SKM-1 (cell line): ENCODE measurements around the gene PWWP2B.
"Not testable (repeated sequence)": the region's sequence is repeated elsewhere in the genome, so short reads cannot be mapped to it uniquely, and the experiment has no call there.

ENCODE experiments used
- DNase-seq: peaks from one replicate; lab custom pipeline; 2025; ENCODE audit not compliant: unreplicated experiment; lab: John Stamatoyannopoulos, UW

PWWP2B gene

DNA sequence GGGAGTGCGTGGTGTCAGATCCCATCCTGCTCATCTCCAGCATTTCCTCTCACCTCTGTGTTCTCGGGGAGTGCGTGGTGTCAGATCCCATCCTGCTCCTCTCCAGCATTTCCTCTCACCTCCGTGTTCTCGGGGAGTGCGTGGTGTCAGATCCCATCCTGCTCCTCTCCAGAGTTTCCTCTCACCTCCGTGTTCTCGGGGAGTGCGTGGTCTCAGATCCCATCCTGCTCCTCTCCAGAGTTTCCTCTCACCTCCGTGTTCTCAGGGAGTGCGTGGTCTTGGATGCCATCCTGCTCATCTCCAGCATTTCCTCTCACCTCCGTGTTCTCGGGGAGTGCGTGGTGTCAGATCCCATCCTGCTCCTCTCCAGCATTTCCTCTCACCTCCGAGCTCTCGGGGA, 18.0 kb upstream of the PWWP2B start:
- not testable (repeated sequence) for DNase-seq

DNA sequence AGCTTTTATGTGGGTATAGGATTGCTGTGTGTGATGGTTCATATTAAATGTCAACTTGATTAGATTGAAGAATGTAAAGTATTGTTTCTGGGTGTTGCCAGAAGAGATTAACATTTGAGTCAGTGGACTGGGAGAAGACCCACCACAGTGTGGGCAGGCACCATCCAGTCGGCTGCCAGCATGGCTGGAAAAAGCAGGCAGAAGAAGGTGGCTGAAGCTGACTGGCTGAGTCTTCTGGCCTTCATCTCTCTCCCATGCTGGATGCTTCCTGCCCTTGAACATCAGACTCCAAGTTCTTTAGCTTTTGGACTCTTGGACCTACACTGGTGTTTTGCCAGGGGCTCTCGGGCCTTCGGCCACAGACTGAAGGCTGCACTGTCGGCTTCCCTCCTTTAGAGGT, 16.0 kb upstream of the PWWP2B start:
- not testable (repeated sequence) for DNase-seq

DNA sequence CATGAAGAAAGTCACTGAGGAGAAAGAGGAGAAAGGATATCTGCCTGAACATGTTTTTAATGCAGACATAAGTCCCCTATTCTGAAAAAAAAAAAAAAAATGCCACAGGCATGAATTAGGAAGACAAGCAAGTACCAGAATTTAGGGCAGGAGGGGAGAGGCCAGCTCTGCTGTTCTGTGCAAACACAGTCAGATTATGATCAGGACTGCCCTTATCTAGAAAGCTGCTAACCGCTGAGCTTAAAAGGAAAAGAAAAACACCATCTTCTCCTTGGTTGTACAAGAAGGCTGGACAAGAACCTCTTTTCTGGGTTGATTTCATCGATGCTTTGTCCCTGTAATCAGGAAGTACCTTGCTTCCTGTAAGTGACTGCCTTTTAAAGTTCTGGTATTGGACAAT, 15.3 kb upstream of the PWWP2B start:
- DNase-seq: no peak

DNA sequence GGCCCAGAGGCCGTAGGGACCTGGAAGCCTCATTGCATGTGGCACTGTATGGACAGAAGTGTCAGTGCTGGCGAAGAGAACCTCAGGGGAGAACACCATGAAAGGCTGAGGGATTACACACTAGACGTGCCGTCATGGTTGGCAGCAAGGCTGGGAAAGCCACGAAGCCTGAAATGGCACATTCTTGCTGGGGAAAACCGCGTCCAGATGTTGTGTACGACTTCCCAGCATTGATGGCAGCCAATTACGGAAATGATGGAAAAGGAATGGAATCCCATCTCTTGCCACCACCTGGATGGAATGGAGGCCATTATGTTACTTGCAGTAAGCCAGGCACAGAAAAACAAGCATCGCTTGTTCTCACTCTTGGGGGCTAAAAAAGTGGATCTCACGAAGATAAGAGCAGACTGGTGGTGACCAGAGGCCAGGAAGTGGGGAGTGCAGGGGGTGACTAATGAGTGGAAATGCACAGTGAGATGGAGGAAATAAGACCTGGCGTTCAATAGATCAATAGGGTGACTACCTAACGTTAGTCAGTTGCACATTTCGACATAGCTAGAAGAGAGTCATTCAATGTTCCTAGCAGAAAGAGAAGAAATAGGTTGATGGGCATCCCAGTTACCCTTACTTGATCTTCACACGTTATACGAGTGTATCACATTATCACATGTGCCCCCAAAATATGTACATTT, 14.6 kb upstream of the PWWP2B start:
- no peak for DNase-seq

DNA sequence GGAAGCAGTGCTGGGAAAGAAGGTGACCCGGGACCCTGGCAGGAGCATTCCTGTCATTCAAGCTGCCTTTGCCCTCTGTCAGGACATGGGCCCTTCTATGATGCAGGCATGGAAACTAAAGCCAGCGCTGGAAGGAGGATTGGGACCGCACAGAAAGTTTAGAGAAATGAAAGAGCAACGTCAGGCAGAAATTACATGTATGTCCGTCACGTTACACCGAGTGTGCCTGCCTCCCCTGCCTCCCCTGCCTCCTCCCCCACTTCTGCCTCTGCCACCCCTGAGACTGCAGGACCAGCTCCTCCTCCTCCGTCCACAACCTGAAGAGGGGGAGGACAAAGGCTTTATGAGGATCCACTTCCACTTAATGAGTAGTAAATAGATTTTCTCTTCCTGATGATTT, 13.9 kb upstream of the PWWP2B start:
- DNase-seq: no peak

DNA sequence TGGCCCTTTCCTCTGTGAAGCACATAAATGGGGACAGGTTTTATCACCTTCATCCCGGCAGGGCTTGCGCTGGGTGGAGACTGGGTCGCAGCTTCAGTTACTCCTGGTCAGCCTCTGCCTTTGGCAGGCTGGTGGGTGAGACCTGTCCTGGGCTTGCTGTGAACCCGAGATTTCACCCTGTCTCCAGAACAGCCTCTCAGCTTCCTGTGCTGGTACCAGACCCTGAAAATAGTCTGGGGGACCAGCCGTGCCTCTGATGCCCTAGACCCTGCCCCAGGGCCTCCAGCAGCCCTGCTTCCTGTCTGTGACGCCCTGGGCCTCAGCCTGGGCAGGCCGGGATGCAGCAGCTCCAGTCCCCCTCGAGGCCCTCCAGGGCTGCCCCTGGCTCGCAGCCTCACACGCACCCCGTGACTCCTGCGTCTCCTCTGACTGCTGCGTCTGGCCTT, 13.2 kb upstream of the PWWP2B start:
- DNase-seq: no peak

DNA sequence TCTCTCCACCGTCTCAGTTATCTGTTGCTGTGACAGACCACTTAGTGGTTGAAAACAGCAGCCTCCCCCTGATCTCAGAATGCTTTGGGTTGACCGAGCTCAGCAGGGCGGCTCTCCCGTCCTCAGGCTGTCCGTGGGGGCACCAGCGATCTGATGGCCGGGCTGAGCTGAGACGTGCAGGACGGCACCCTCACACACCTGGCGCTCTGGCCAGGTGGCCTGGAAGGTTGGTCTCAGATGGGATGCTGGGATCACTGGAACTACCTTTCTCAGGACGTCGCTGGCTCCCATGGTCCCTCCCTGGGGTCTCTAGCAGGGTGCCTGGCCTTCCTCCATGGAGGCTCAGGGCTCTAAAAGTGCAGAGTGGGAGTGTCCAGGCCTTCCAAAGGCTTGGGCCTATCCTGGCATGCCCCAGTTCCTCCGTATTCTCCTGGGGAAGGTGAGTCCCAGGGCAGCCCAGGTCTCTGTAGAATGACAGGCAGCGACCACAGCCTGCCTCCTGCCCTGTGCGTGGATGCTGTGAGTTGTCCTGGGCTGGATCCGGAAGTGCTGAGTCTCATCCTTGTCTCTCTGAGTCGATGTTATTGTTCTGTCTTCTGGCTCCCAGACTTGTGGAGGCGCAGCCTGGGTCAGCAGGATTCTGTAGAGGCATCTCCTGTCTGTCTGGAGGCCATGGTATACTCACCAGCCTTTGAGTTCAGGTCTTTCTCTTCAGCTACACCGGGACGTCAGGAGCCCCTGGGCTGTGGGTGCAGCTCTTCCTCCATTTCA, 12.2 kb upstream of the PWWP2B start:
- DNase-seq: no peak

DNA sequence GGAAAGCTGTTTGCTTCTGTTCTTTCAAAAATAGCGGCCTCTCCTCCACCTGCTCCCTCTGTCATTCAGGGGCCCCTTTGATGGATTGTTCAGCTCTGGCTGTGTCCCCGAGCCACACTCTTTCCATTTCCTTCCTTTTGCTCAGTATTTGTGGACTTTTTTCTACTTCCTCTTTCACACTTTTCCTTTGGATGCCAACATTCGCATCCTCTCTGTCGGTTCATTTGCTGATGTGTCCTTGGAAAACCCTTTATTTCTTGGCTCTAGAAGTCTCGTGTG, 11.7 kb upstream of the PWWP2B start:
- peak; percentile 30 for DNase-seq

DNA sequence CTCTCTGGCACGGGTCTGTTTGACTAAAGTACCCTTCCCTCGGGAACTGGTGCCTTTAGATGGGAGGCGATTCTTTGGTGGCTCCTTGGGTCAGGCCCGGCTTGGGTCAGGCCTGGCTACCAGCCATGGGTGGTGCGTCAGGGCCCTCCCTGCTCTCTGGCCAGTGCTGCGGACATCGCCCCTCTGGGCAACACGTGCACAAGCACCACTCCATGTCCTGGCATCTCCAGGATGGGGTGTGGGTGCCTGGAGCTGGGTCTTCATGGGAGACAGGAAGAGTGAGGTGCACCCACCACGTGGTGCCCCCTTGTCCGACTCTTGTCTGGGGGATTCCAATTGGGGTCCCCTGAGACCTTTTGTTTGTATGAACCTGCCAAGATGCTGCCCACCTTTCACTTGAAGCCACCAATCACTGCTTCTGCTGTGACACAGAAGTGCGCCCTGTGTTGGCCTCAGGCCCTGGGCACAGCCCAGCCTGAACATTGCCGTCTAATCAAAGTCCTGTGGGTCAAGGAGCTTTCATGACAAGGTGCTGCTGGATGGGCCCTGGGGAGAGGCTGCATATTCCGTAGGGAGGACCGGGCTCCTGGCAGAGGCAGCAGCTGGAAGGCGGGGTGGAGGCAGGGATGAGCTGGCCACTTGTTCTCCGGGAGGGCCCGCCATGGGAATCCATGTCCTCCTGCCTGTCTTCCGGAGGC, 11.1 kb upstream of the PWWP2B start:
- no peak for DNase-seq

DNA sequence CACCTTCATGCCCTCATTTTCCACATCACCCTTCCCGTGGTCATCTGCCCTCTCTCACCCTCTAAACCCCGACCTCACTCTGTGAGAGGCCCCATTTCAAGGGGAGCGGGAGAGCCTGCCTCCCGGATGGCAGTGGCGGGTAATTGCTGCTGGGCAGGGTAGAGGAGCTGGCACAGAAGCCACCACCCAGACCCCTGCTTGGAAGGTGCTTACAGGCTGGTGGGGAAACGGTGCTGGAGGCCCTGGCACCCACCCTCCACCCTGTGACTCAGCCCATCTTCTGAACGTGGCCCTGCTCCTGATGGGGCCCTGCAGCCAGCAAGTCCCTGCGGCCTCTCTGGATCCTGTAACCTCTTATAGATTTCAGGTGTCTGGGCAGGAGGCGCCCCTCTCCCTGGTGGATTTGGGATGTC, 10.6 kb upstream of the PWWP2B start:
- DNase-seq: no peak

DNA sequence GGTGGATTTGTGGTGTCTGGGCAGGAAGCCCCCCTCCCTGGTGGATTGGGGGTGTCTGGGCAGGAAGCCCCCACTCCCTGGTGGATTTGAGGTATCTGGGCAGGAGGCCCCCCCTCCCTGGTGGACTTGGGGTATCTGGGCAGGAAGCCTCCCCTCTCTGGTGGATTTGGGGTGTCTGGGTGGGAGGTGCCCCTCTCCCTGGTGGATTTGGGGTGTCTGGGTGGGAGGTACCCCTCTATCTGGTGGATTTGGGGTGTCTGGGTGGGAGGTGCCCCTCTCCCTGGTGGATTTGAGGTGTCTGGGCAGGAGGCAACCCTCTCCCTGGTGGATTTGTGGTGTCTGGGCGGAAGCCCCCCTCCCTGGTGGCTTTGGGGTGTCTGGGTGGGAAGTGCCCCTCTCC, 10.1 kb upstream of the PWWP2B start:
- DNase-seq: not testable (repeated sequence)

DNA sequence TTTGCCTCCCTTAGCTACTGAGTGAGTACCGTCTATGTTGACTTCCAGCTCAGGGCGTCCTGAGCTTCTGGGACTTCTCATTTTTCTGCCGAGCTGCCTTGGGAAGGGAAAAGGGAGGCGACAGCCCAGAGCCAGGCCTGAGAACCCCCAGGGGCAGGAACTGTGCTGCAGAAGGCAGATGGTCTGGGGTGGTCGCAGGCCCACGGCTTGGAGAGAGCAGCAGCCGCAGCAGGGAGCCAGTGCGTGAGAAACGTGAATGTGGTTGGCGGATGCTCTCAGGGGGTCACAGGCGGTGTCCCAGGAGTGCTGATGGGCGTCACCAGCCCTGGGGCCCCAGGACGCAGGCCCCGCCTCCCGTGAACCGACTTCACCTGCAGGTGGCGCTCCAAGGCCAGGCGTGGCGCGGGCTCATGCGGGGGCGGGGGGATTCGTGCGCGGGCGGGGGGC, 9.2 kb upstream of the PWWP2B start:
- peak; percentile 39 for DNase-seq

DNA sequence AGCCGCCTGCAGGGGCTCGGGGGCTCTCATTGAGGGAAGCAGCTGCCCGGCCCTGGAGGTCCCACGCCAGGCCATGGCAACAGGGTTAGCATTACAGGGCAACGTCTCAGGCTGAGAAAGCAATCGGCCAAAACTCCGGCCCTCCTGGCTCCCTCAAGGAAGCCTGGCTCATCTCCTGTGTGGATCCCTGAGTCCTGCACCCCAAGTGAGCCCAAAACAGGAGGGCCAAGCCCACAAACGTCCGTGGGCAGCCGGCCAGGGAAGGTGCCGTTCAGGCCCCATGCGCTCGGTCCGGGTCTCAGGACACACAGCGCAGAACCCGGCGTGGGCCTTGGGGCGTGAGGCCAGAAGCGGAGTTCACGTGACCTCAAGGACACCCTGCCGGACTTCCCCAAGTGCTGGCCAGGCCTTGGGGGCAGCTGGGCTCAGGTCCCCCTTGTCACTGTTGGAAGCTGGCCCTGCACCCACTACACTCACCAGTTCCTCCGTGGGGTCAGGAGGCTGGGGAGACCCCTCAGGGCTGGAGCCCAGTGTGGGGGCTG, 8.0 kb upstream of the PWWP2B start:
- DNase-seq: no peak

DNA sequence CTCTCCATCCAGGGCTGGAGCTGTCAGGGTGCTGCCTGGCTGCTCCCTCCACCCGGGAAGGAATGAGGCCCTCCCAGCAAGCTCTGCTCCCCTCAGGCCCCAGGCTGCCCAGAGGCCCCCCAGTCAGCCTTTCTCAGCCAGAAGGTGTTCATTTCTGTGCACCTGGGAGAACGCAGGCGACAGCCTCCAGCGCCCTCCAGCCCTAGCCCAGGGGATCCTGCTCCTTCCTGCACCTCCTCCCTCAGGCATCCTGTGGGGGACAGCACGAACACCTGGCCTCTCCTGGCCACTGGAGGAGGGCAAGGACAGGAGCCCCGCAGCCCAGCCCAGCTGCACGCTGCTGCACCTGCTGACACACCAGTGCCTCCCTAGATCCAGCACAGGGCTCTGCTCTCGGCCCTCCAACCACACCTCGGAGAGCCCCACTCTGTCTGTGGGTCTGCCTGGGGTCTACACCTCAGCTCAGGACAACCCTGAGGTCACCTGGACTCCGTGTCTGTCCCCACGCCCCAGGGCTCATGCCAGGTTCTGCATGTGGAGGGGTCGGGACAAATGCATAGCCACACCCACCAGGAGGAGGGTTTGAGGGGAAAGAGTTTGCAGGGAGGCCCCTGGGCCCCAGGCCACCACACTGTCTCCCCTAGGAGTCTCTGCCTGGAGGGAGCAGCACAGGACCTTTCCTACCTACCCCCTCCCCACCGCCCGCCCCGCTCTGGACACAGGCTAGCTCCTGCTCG, 7.4 kb upstream of the PWWP2B start:
- no peak for DNase-seq

DNA sequence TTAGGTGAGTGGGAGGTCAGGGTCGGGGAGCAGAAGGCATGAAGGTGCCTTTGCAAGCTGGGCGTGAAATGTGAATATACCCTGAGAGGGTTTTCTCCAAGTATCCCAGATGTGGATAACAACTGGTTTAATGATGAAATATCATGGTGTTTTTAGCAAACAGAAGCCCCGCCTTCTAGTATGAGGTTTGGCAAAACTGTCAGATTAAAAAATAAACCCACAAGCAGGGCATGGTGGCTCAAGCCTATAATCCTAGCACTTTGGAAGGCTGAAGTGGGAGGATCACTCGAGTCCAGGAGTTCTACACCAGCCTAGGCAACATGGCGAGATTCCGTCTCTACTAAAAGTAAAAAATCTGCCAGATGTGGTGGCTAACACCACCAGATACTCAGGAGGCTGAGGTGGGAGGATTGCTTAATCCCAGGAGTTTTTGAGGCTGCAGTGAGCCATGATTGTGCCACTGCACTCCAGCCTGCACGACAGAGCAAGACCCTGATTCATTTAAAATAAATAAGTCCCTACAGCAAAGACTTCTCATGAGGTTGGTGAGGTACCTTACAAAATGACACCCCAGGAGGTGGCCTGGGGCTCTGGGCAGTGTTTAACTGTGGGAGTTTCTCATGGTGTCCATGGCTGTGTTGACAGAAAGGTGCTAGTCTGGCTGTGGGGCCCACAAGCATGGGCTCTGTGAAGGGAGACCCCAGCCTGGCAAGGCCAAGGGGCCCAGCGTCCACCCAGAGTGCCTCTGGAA, 6.7 kb upstream of the PWWP2B start:
- no peak for DNase-seq

DNA sequence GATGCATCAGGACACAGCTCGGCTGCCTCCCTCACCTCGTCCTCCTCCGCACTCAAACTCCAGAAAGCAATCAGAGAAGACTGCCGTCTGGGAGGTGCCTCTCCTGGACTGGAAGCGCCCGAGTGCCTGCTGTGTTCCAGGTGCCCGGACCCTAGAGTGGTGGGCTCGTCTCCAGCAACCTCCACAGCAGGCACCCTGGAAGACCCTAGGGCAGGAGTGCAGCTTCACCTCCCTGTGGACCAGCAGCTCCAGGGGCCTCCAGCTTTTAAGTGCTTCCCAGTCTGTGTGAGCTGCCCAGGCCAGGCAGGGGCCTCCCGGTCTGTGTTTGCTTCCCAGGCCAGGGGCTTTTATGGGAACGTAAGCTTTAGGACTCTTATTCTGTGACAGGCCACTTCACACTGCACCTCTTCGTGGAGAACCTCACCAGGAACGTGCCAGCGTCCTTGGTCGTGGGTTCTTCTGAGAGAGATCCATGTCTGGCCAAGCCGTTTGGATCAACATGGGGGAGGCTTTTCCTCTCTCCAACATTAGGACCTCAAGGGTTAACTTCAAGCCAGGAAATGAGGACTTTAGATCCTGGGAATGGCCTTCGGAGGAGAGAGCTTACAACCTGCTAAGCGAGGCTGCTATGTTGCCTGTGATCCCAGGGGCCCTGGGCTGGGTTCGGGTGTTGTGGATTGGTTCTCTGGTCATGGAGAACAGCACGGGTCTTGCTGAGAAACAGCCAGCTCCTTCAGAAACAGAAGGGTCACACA, 5.9 kb upstream of the PWWP2B start:
- no peak for DNase-seq

DNA sequence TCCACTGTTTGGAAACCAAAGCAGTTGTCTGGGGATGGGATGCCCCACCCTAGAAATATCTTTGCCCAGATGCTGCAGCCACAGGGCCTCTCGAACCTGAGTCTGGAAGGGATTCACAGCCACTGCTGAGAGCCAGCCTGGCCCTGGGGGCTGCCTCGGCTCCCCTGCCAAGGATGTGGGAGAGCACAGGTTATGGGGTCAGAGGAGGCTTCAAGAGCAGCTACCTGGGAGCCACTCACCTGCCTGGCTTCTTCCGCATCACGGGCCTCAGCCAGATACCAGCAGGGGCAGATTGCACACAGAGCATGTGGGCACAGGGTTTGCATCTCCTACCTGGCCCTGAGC, 5.4 kb upstream of the PWWP2B start:
- no peak for DNase-seq

DNA sequence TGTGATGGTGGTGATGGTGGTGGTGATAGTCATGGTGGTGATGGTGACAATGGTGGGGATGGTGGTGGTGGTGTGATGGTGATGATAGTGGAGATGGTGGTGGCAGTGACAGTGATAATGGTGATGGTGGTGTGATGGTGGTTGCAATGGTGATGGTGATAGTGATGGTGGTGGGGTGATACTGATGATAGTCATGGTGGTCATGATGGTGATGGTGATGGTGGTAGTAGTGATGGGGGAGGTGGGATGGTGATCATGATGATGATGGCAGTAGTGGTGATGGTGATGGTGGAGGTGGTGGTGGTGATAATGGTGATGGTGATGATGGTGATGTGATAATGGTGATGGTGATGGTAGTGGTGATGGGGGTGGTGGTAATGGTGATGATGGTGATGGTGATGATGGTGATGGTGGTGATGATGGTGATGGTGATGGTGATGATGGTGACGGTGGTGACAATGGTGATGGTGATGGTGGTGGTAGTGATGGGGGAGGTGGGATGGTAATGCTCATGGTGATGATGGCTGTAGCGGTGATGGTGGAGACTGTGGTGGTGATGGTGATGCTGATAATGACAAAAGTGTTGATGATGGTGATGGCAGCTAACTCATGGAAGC, 4.7 kb upstream of the PWWP2B start:
- DNase-seq: no peak
